MM.1S (cell line): ENCODE measurements around the gene LATS2.

ENCODE experiments used
- DNase-seq: peaks from one replicate; pipeline ENCODE4 v3.0.0-alpha.2; 2015
- H2AFZ ChIP-seq: fragments of 300-600 bp; sonication (generic); 2 replicates; pipeline ENCODE4 v1.6.0; 2016; ENCODE audit warnings: antibody characterized with exemption, low read length
- H3F3A ChIP-seq: fragments of 300-600 bp; sonication (generic); 2 replicates; pipeline ENCODE4 v1.6.1; 2016; ENCODE audit warnings: mild to moderate bottlenecking, antibody characterized with exemption, low read length, moderate library complexity, mixed read lengths; ENCODE audit not compliant: insufficient read depth
- H3K27ac ChIP-seq: fragments of 300-600 bp; sonication (generic); 2 replicates; pipeline ENCODE4 v1.5.1; 2016; ENCODE audit warnings: mild to moderate bottlenecking, low read length
- H3K27me3 ChIP-seq: fragments of 300-600 bp; sonication (generic); replicated peaks from 2 replicates; pipeline ENCODE4 v1.6.0; 2016; ENCODE audit warnings: low read length; ENCODE audit not compliant: insufficient read depth
- H3K36me3 ChIP-seq: fragments of 300-600 bp; sonication (generic); replicated peaks from 2 replicates; pipeline ENCODE4 v1.6.1; 2016; ENCODE audit warnings: mild to moderate bottlenecking, low read length, mixed read lengths; ENCODE audit not compliant: insufficient read depth
- H3K4me1 ChIP-seq: fragments of 300-600 bp; sonication (generic); 2 replicates; pipeline ENCODE4 v1.6.1; 2016; ENCODE audit warnings: low read length, mixed read lengths
- H3K4me2 ChIP-seq: fragments of 300-600 bp; sonication (generic); 2 replicates; pipeline ENCODE4 v1.6.0; 2016; ENCODE audit warnings: low read depth, low read length
- H3K4me3 ChIP-seq: fragments of 300-600 bp; sonication (generic); 2 replicates; pipeline ENCODE4 v1.5.1; 2016; ENCODE audit warnings: low read length, mixed read lengths
- H3K79me2 ChIP-seq: fragments of 300-600 bp; sonication (generic); 2 replicates; pipeline ENCODE4 v1.6.1; 2016; ENCODE audit warnings: mixed run types, low read length, mixed read lengths
- H3K9ac ChIP-seq: fragments of 300-600 bp; sonication (generic); 2 replicates; pipeline ENCODE4 v1.6.1; 2016; ENCODE audit warnings: low read length, mixed read lengths
- H3K9me2 ChIP-seq: fragments of 300-600 bp; sonication (generic); replicated peaks from 2 replicates; pipeline ENCODE4 v1.6.1; 2016; ENCODE audit warnings: mild to moderate bottlenecking, low read length, mixed read lengths; ENCODE audit not compliant: insufficient read depth
- H3K9me3 ChIP-seq: fragments of 300-600 bp; sonication (generic); replicated peaks from 2 replicates; pipeline ENCODE4 v1.6.1; 2016; ENCODE audit warnings: mild to moderate bottlenecking, low read length, mixed read lengths; ENCODE audit not compliant: insufficient read depth
- H4K20me1 ChIP-seq: fragments of 300-600 bp; sonication (generic); 2 replicates; pipeline ENCODE4 v1.6.1; 2016; ENCODE audit warnings: mild to moderate bottlenecking, low read length, moderate library complexity, mixed read lengths; ENCODE audit not compliant: insufficient read depth
- CTCF ChIP-seq: fragments of 300-600 bp; sonication (generic); IDR thresholded peaks from 2 replicates; pipeline ENCODE4 v1.5.1; 2016; ENCODE audit warnings: antibody characterized with exemption, low read length, mixed read lengths
- EZH2 ChIP-seq: fragments of 300-600 bp; sonication (generic); optimal IDR thresholded peaks from 2 replicates; pipeline ENCODE3; 2017; ENCODE audit warnings: low read depth, mild to moderate bottlenecking, antibody characterized with exemption, low read length, mixed read lengths
- EZH2phosphoT487 ChIP-seq: fragments of 300-600 bp; sonication (generic); IDR thresholded peaks from 2 replicates; pipeline ENCODE4 v1.6.1; 2018; ENCODE audit warnings: antibody characterized with exemption, low read length

Gene LATS2

DNA sequence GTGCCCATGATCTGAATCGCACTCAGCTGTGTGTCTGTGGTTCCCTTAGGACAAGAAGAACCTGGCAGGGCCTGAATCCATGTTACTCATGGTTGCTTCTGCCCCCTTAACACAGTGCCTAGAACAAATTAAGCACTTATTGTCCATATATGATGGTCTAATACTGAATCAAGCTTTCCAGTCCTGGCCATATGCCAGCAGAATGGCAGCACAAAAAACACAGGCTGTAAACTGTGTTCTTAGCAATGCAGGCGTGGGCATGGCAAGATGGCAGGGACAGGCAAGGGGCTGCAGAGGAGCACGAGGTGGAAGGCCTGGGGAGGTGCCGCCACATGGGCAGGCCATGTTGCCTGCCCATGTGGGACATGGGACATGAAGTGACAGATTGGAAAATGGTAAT is 68.2 kb downstream of the LATS2 start:
- no peaks in the 10 kb centered on the region for H3K4me1 ChIP-seq
- no peaks in the 10 kb centered on the region for H3K9me2 ChIP-seq
- no peak for TF ChIP-seq CTCF
- no peak for TF ChIP-seq EZH2phosphoT487
- no peak for TF ChIP-seq EZH2
- no peak overlapping the region for H3K27ac ChIP-seq
- no peaks in the 10 kb centered on the region for H3K27me3 ChIP-seq
- no peaks in the 10 kb centered on the region for H3K79me2 ChIP-seq
- H3K4me3 ChIP-seq, result no peak overlapping the region
- no peak overlapping the region for H3K4me2 ChIP-seq
- no peak overlapping the region for H3K9ac ChIP-seq
- DNase-seq, result no peak
- no peaks in the 10 kb centered on the region for H3K36me3 ChIP-seq
- H4K20me1 ChIP-seq, result no peaks in the 10 kb centered on the region
- no peak overlapping the region for H2AFZ ChIP-seq
- H3F3A ChIP-seq, result no peaks in the 10 kb centered on the region
- no peaks in the 10 kb centered on the region for H3K9me3 ChIP-seq

- no peaks in the 10 kb centered on the region for H3K9me3 ChIP-seq
- H3K79me2 ChIP-seq, result no peaks in the 10 kb centered on the region
- no peaks in the 10 kb centered on the region for H3K27me3 ChIP-seq
- no peak overlapping the region for H3K4me2 ChIP-seq
- H3K27ac ChIP-seq, result no peak overlapping the region
- H3K9me2 ChIP-seq, result no peaks in the 10 kb centered on the region
- no peak overlapping the region for H3K4me3 ChIP-seq
- no peaks in the 10 kb centered on the region for H3K36me3 ChIP-seq
- DNase-seq, result no peak
- no peak for TF ChIP-seq EZH2
- TF ChIP-seq EZH2phosphoT487, result no peak
- no peak for TF ChIP-seq CTCF
- H3K9ac ChIP-seq, result no peak overlapping the region
- no peaks in the 10 kb centered on the region for H4K20me1 ChIP-seq
- no peaks in the 10 kb centered on the region for H3K4me1 ChIP-seq
- no peak overlapping the region for H2AFZ ChIP-seq
- no peaks in the 10 kb centered on the region for H3F3A ChIP-seq
Observed at GRCh38 chr13:20991741-20992520, 69.5 kb downstream of the LATS2 start.

DNA sequence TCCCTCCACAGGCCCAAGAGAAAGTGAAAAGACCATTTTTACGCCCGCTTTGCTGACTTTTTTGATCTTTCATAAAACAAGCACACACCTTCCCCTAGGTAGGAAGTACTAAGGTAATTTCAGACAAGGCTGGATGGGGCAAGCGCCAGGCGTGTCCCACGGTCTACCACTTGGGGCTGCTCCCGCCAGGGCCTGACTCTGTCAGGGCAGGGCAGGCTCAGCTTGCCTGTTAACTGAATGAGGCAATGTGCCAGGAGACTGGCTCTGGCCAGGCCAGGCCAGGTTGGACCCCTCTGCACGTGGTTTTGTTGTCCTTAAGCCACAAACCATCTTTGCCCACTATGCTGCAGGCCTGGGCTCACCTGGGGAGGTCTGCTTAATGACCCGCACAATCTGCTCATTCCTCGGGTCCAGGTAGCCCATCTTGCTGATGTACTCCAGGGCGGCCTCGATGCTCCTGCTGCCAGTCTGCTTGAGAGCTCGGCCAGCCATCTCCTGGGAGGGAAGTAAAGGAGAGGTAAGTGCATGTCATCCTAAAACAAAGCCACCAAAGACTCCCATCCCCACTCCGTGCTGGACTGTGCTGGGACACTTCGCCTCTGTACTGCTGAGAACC is 70.4 kb downstream of the LATS2 start:
- Histone ChIP-seq H3K27me3 (no peaks in the 10 kb centered on the region), H4K20me1 (no peaks in the 10 kb centered on the region), H3K27ac (no peak overlapping the region), H2AFZ (no peak overlapping the region), H3K79me2 (no peaks in the 10 kb centered on the region), H3K4me3 (no peak overlapping the region), H3F3A (no peaks in the 10 kb centered on the region), H3K9me3 (no peaks in the 10 kb centered on the region), H3K4me1 (no peaks in the 10 kb centered on the region), H3K9me2 (no peaks in the 10 kb centered on the region), H3K4me2 (no peak overlapping the region), H3K9ac (no peak overlapping the region), H3K36me3 (no peaks in the 10 kb centered on the region)
- DNase-seq, result no peak
- TF ChIP-seq EZH2phosphoT487 (no peak), CTCF (no peak), EZH2 (no peak)
